Adrenal gland (tissue), 5 donors: ENCODE results near the gene HID1.

Experiments
- POLR2A ChIP-seq, 2 donors: fragments of 450-650 bp; IDR thresholded peaks; one replicate each; pipeline ENCODE4 v1.6.1; 2017; ENCODE audit warnings: antibody characterized with exemption in 2 of 2, mild to moderate bottlenecking in 2 of 2, moderate library complexity in 1 of 2
- TF ChIP-seq, protein P1 (sequence below), 6 experiments: fragments of 450-650 bp in 4 of 6; fragments of 200-600 bp in 2 of 6; sonication (generic) in 1 of 6; IDR thresholded peaks; 1 replicate in 5 of 6; 2 replicates in 1 of 6; pipeline versions ENCODE4 v1.5.1 to v1.8.0; 2016 to 2021; ENCODE audit warnings: antibody characterized with exemption in 6 of 6, mild to moderate bottlenecking in 2 of 6, moderate library complexity in 1 of 6
- donor health status: DM: no; HTN: no; CAD: no.

DNA sequence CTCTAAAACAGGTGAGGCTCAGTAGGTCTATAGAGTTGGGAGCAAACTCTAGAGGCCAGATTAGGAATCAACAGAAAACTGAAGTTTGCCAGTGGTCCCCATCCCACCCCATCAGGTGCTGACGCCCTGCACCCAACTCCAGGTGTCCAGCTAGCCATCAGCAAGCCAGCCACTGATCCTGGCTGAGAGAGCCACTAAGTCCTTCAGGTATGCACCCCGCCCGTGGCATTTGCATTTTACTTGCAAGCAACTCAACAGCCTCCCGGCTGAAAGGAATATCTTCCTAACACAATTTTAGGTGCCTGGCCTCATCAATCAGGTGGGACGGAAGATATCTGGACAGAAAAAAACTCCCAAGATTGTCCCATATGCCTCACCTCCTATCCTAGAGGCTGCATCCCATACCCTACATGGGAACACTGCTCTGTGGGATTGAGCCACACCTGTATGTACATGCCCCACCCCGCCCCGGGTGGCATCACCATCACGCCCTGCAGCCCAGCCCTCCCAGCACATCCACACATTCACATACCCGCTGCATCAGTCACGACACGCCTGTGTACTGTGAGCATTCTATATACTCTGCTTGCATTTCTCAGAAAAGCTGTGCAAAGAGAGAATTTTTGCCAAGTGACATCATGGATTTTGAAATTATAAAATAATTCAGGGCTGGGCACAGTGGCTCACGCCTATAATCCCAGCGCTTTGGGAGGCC lies 28.6 kb downstream of the HID1 start:
- TF ChIP-seq, protein P1, sequence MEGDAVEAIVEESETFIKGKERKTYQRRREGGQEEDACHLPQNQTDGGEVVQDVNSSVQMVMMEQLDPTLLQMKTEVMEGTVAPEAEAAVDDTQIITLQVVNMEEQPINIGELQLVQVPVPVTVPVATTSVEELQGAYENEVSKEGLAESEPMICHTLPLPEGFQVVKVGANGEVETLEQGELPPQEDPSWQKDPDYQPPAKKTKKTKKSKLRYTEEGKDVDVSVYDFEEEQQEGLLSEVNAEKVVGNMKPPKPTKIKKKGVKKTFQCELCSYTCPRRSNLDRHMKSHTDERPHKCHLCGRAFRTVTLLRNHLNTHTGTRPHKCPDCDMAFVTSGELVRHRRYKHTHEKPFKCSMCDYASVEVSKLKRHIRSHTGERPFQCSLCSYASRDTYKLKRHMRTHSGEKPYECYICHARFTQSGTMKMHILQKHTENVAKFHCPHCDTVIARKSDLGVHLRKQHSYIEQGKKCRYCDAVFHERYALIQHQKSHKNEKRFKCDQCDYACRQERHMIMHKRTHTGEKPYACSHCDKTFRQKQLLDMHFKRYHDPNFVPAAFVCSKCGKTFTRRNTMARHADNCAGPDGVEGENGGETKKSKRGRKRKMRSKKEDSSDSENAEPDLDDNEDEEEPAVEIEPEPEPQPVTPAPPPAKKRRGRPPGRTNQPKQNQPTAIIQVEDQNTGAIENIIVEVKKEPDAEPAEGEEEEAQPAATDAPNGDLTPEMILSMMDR (IDR thresholded peaks at IDR 0.05) = no peak
- no peak for TF ChIP-seq POLR2A (IDR thresholded peaks at IDR 0.05)
